Stomach (tissue), 9 donors: ENCODE results near the gene C5. TPM values are rescaled to one million over a fixed set of nuclear protein-coding genes. Genes with fewer than 3 reads are reported as not detected.

ENCODE experiments used
- DNase-seq, 2 donors: peaks; one replicate each; pipeline versions ENCODE4 v3.0.0 to v3.0.0-alpha.2; 2013 to 2019
- H3K27ac ChIP-seq, 5 donors: fragments of 200-600 bp in 4 of 5; sonication (generic) in 4 of 5; one replicate each; pipeline ENCODE4 v1.5.1; 2013 to 2019; ENCODE audit warnings: mild to moderate bottlenecking in 1 of 5, moderate library complexity in 1 of 5
- H3K27me3 ChIP-seq, 3 donors: fragments of 200-600 bp; sonication (generic); one replicate each; pipeline ENCODE4 v1.5.1; 2017 to 2019; ENCODE audit warnings: mixed run types in 1 of 3
- H3K36me3 ChIP-seq, 4 donors: fragments of 200-600 bp; sonication (generic); 1 replicate in 3 of 4; 2 replicates in 1 of 4; pipeline ENCODE4 v1.5.1; 2016 to 2019
- H3K4me1 ChIP-seq, 4 donors: fragments of 200-600 bp; sonication (generic); one replicate each; pipeline ENCODE4 v1.5.1; 2016 to 2019
- H3K4me3 ChIP-seq, 4 donors: fragments of 200-600 bp; sonication (generic) in 3 of 4; one replicate each; pipeline ENCODE4 v1.5.1; 2016 to 2019; ENCODE audit warnings: mild to moderate bottlenecking in 1 of 4
- H3K9me3 ChIP-seq, 4 donors: fragments of 200-600 bp; sonication (generic); one replicate each; pipeline ENCODE4 v1.5.1; 2016 to 2019
- EP300 ChIP-seq: sonication (generic); formaldehyde crosslinking; IDR thresholded peaks from one replicate; pipeline ENCODE4 v1.6.1; 2017; ENCODE audit warnings: antibody characterized with exemption
- POLR2A ChIP-seq, 4 donors: fragments of 450-650 bp; IDR thresholded peaks; one replicate each; pipeline ENCODE4 v1.6.1; 2016; ENCODE audit warnings: antibody characterized with exemption in 4 of 4, control low read depth in 2 of 4, mild to moderate bottlenecking in 1 of 4, moderate library complexity in 1 of 4
- POLR2AphosphoS5 ChIP-seq, 3 donors: sonication (generic); formaldehyde crosslinking; IDR thresholded peaks; one replicate each; pipeline ENCODE4 v1.6.1; 2016; ENCODE audit warnings: antibody characterized with exemption in 3 of 3
- WGBS, 5 donors: extraction: QIAGEN DNeasy Blood & Tissue Kit in 3 of 5; methylation state at CpG; one replicate each; pipeline versions ENCODE4 v1.1.5 to v1.1.7; 2013 to 2018; 5-methylcytosine and 5-hydroxymethylcytosine counted together
- intact Hi-C: fragments of 100-400 bp; cut with DNase I; formaldehyde crosslinking; loops from one replicate; pipeline ENCODE4 v1.15.1; 2023; ENCODE audit warnings: low total_unique reads
- polyA plus RNA-seq, 3 donors: library from polyadenylated mRNA; stranded (reverse); fragments of 200-250 nt; gene quantifications; one replicate each; pipeline ENCODE4 v1.2.3, GENCODE V29; 2013
- total RNA-seq, 5 donors: library from RNA; depleted of rRNA; stranded (reverse); fragments of >200 nt; gene quantifications; one replicate each; pipeline versions ENCODE4 v1.1.0 to v1.2.3, GENCODE V29; 2014 to 2016
- TF ChIP-seq, protein P1 (sequence below), 7 experiments: fragments of 450-650 bp in 4 of 7; fragments of 200-600 bp in 3 of 7; sonication (generic) in 3 of 7; IDR thresholded peaks; one replicate each; pipeline ENCODE4 v1.5.1; 2016 to 2019; ENCODE audit warnings: antibody characterized with exemption in 7 of 7, control low read depth in 2 of 7, mild to moderate bottlenecking in 1 of 7
- donor health status: healthy with polysubstance abuse.
- donor health status: Bipolar disorder and iron deficiency.
- donor health status: healthy.

C5 gene
- total and polyA plus RNA-seq, 8 donors, result 4.0 to 13.4 (median 6.2) TPM

DNA sequence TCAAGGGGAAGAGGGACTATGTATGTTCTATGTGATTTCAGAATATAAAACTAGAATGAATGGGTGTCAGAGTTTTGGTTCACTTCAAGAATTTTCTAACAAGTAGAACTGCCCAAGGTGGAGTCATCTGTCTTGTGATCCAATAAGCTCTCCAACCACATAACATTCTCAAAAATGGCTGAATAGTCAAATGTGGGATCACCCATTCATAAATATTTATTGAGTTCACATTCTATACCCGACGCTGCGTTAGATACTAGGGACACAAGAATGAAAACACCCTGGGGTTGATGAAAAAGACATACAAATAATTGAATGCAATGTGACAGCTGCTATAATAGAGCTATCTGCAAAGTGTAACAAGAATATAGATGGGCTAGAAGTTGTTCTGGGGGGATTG, 88.1 kb downstream of the C5 start:
- no peak overlapping the region for H3K27ac ChIP-seq
- WGBS, 5 donors, result 78 to 95% (median 90%) methylated on average over 3 of the region's 3 CpGs
- DNase-seq, result no peak

DNA sequence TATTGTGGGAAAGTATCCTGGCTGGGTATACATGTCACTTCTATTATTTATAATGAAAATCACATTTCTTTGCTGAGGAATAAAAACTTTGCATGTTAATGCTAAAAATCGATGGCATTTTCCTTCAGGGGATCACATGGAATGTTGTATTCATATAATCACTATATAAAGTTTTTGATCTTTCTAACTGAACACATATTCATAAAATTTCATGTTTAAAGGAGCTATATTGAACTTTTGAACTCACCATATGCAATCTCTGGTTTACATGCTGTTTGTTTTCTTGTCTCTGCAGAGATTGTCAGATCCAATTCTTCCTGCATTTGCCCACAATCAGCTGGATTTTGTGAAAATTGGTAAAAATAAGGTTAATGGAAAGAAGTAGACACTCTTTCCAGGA, 90.1 kb downstream of the C5 start:
- no peak overlapping the region for H3K4me3 ChIP-seq
- peaks cover 15 to 66% (median 31%) of the 10 kb centered on the region in 4 donors for H3K36me3 ChIP-seq
- H3K27ac ChIP-seq, result no peak overlapping the region
- intact Hi-C loops, result no loop called here
- no peaks in the 10 kb centered on the region for H3K9me3 ChIP-seq
- 88 to 93% (median 90%) methylated on average over 1 of the region's 1 CpG for WGBS, 5 donors
- H3K4me1 ChIP-seq, result no peaks in the 10 kb centered on the region
- H3K27me3 ChIP-seq, result no peaks in the 10 kb centered on the region
- TF ChIP-seq, protein P1, sequence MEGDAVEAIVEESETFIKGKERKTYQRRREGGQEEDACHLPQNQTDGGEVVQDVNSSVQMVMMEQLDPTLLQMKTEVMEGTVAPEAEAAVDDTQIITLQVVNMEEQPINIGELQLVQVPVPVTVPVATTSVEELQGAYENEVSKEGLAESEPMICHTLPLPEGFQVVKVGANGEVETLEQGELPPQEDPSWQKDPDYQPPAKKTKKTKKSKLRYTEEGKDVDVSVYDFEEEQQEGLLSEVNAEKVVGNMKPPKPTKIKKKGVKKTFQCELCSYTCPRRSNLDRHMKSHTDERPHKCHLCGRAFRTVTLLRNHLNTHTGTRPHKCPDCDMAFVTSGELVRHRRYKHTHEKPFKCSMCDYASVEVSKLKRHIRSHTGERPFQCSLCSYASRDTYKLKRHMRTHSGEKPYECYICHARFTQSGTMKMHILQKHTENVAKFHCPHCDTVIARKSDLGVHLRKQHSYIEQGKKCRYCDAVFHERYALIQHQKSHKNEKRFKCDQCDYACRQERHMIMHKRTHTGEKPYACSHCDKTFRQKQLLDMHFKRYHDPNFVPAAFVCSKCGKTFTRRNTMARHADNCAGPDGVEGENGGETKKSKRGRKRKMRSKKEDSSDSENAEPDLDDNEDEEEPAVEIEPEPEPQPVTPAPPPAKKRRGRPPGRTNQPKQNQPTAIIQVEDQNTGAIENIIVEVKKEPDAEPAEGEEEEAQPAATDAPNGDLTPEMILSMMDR (IDR thresholded peaks at IDR 0.05), result no peak
- TF ChIP-seq EP300, result no peak
- no peak for TF ChIP-seq POLR2A (IDR thresholded peaks at IDR 0.05)
- no peak for TF ChIP-seq POLR2AphosphoS5 (IDR thresholded peaks at IDR 0.05)
- no peak for DNase-seq

More for the DNA sequence above, 88.1 kb downstream of the C5 start:
- H3K36me3 ChIP-seq, result peaks cover 15 to 59% (median 29%) of the 10 kb centered on the region in 4 donors
- no peak for TF ChIP-seq POLR2A (IDR thresholded peaks at IDR 0.05)
- TF ChIP-seq, protein P1 (IDR thresholded peaks at IDR 0.05), result no peak
- no peak overlapping the region for H3K4me3 ChIP-seq
- no peaks in the 10 kb centered on the region for H3K9me3 ChIP-seq
- intact Hi-C loops, result no loop called here
- H3K4me1 ChIP-seq, result peaks cover 0 to 13% (median 9%) of the 10 kb centered on the region in 4 donors
- H3K27me3 ChIP-seq, result no peaks in the 10 kb centered on the region

- TF ChIP-seq, protein P1 (IDR thresholded peaks at IDR 0.05), result no peak
- TF ChIP-seq EP300, result no peak
- no peak for TF ChIP-seq POLR2A (IDR thresholded peaks at IDR 0.05)
- no peak for TF ChIP-seq POLR2AphosphoS5 (IDR thresholded peaks at IDR 0.05)
- Histone ChIP-seq H3K27me3 (no peaks in the 10 kb centered on the region), H3K4me3 (no peak overlapping the region), H3K36me3 (peaks cover 3 to 62% (median 33%) of the 10 kb centered on the region in 4 donors), H3K27ac (no peak overlapping the region), H3K4me1 (no peaks in the 10 kb centered on the region), H3K9me3 (no peaks in the 10 kb centered on the region)
- DNase-seq, result no peak
- intact Hi-C loops, result no loop called here
- 91 to 97% (median 95%) methylated on average over 3 of the region's 3 CpGs for WGBS, 5 donors
Observed at GRCh38 chr9:120956862-120957261, 93.2 kb downstream of the C5 start.

DNA sequence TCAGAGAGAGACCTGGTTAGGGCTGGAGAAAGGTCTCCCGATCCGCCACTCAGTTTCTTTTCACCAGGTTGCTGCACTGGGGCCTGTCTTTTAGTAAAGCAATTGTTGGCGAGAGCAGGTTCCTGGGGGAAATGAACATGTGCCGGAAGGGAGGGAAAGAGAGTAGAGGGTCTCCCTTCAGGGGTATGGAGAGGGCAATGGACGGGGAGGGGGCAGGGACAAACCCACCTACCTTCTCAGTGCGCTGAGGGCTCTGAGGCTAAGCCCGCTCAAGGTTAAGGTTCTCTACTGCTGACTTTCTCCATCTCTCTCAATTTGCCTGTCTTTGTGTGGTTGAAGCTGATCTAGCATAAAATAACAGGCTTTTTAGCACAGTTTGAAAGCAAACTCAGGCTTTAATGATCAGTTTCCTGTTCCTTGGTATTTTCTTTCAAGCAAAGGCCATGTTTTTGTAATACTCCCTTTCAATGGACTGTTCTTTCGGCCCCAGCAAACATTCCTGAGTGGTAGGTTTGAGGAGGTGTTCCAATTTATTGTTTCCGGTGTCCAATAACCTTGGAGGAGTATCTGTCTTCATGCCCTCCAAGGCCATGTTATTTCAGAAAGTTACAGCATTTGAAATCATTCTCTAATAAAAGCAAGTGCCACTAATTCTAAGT, 98.0 kb downstream of the C5 start:
- no peak for DNase-seq
- Histone ChIP-seq H3K4me1 (no peaks in the 10 kb centered on the region), H3K27ac (no peak overlapping the region), H3K36me3 (peaks cover 0 to 22% (median 20%) of the 10 kb centered on the region in 4 donors), H3K9me3 (no peaks in the 10 kb centered on the region), H3K27me3 (no peaks in the 10 kb centered on the region), H3K4me3 (no peak overlapping the region)
- TF ChIP-seq EP300 (no peak), POLR2AphosphoS5 (IDR thresholded peaks at IDR 0.05) (no peak), POLR2A (IDR thresholded peaks at IDR 0.05) (no peak)
- TF ChIP-seq, protein P1 (IDR thresholded peaks at IDR 0.05), result no peak
- 92 to 96% (median 94%) methylated on average over 9 of the region's 9 CpGs for WGBS, 5 donors
- intact Hi-C loops, result no loop called here
